ENCODE measurements around the gene PKP1.
"Not testable (repeated sequence)": the region's sequence is repeated elsewhere in the genome, so short reads cannot be mapped to it uniquely, and the experiment has no call there.

The PKP1 gene, protein sequence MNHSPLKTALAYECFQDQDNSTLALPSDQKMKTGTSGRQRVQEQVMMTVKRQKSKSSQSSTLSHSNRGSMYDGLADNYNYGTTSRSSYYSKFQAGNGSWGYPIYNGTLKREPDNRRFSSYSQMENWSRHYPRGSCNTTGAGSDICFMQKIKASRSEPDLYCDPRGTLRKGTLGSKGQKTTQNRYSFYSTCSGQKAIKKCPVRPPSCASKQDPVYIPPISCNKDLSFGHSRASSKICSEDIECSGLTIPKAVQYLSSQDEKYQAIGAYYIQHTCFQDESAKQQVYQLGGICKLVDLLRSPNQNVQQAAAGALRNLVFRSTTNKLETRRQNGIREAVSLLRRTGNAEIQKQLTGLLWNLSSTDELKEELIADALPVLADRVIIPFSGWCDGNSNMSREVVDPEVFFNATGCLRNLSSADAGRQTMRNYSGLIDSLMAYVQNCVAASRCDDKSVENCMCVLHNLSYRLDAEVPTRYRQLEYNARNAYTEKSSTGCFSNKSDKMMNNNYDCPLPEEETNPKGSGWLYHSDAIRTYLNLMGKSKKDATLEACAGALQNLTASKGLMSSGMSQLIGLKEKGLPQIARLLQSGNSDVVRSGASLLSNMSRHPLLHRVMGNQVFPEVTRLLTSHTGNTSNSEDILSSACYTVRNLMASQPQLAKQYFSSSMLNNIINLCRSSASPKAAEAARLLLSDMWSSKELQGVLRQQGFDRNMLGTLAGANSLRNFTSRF

GRCh38 chr1:201282931-201283829, at the start of gene PKP1:
Gene PKP1 (plus strand): TSS chr1:201283506. CDS start chr1:201283703, 197 bp downstream.
- no peak for DNase-seq

GRCh38 chr1:201239646-201240045, 43.7 kb upstream of the PKP1 start:
- not testable (repeated sequence) for DNase-seq

DNA sequence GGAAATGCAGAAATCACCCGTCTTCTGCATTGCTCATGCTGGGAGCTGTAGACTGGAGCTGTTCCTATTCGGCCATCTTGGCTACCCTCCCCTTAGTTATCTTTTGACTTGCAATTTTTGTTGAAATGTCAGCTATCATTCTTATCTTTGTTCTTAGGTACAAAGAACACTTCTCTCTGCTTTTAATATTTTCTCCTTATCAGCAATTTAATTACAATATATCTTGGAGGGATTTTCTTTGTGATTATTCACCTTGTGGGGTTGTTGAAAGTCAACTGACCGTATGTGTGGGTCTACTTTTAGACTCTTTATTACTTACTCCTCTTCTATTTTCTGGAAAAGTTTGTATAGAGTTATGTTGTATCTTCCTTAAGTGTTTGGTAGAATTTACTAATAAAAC, 43.1 kb upstream of the PKP1 start:
- DNase-seq: no peak

DNA sequence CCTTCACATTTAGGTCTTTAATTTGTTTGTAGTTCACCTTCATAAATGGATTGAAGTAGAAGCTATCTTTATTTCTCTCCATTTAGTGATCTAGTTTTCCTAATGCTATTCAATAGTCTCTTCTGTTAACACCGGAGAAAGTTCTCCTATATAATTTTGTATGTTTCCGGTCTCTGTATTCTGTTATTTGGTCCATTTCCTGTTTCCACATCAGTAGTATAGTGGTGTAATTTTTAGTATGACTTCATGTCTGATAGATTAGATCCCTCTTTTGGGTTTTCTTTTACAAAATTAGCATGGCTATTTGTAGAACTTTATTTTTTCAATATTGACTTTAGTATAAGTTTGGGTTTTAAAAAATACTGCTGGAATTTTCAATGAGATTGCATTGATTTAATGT, 41.6 kb upstream of the PKP1 start:
- DNase-seq: no peak

DNA sequence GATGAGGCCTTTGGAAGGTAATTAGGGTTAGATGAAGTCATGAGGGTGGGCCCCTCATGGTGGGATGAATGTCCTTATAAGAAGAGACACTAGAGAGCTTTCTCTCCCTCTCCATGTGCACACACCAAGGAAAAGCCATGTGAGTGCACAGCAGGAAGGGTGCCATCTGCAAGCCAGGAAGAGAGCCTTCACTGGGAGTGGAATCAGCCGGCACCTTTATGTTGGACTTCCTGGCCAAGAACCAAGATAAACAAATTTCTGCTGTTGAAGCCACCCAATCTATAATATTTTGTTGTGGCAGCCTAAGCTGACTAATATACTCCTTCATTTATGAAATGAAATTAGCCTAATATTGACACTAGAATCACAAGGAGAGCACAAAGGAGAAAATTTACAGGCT, 38.2 kb upstream of the PKP1 start:
- DNase-seq: no peak

- DNase-seq: no peak
Observed at GRCh38 chr1:201248721-201249559, 34.4 kb upstream of the PKP1 start.

DNA sequence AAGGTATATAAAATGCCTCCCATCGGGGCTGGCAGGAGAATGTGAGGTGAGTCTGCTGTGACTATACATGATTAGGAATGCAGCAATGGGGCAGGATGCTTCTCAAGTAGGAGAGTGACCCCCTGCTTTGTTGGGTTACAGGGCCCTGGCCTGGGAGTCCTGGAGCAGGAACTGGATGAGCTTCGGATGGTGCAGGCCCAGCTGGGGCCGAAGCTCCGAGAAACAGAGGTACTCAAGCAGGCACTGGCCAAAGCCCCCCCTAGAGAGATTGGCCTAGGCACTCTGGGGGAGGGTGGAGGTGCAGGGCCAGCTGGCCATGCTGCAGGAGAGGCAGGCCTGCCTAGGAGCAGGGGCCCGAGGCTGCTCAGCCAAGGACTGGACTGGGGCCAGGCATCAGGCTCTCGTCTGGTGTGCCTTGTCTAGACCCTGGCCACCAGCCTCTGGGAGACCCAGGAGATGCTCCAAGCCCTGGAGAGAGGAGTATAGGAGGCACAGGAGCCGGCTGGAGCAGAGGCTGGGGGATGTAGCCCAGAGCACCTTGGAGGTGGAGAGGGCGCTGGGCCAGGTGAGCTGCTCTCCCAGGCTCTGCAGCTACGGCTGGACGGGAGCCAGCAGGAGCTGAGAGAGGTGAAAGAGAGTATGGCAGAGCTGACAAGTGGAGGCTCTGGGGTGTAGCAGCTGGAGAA, 32.8 kb upstream of the PKP1 start:
- no peak for DNase-seq

- no peak for DNase-seq
Observed at GRCh38 chr1:201251411-201251810, 31.9 kb upstream of the PKP1 start.

DNA sequence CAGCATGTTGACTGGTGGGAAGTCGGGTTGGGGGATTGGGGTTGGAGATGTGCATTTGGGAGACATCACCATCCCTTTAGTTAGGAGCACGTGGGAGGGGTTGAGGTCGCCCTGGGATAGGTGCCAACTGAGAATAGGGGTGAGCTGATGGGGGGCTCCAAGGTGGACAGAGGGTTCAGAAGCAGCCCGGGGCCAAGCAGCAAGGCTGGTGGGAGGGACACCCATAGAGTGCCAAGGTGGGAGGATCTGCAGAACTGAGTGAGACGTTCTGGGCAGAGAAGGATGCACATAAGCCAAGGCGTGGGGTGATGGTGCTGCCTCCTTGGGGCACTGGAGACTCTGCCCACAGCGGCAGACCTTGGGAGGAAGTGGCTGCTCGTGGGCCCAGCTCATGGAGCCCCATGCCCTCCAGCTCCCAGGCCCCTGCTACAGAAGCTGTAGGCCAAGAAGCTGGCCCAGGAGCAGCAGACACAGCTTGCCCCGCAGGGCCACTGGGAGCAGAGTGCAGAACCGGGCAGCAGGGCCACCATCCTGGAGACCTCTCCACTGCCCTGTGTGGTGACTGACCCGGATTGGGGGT, 31.4 kb upstream of the PKP1 start:
- no peak for DNase-seq

GRCh38 chr1:201252944-201253371, 30.3 kb upstream of the PKP1 start:
- no peak for DNase-seq

GRCh38 chr1:201253411-201253810, 29.9 kb upstream of the PKP1 start:
- no peak for DNase-seq

GRCh38 chr1:201253906-201254624, 29.2 kb upstream of the PKP1 start:
- DNase-seq: no peak

- no peak for DNase-seq
Observed at GRCh38 chr1:201254625-201255478, 28.5 kb upstream of the PKP1 start.

- no peak for DNase-seq
Observed at GRCh38 chr1:201255479-201256362, 27.6 kb upstream of the PKP1 start.

- not testable (repeated sequence) for DNase-seq
Observed at GRCh38 chr1:201258132-201258531, 25.2 kb upstream of the PKP1 start.

- no peak for DNase-seq
Observed at GRCh38 chr1:201258763-201259230, 24.5 kb upstream of the PKP1 start.

DNA sequence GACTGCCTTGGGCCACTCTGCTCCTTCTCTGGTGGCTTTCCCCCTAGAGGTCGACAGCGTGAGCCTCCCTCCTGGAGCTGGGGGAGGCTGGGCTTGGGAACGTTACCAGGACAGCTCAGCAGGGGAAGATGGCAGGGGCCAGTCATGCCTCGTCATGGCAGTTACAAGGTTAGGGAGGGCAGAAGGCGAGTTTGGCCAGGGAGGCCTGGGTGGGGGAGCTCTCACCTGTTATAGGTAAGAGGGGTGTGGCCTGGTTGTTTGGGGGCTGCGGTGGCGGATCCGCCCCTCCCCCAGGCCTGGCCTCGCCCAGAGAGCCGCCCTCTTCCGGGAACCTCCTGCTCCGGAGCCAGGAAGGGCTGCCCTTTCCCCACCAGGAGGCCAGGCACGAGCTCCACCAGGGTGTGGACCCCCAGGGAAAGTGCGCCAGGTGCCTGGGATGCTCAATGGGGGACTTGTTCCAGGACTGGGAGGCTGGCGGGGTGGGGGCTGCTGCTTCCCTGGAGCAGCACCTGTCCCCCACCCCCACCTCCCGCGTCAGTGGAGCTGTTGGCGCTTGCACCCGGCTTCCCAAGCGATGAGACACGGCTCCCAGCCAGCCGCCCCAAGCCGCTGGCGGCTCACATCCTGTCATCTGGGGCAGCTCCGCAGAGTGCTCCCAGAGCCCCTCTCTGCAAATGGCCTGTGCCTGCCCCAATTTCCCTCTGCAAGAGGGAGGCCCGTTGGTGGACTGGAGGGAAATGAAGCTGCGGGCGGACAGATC, 23.6 kb upstream of the PKP1 start:
- no peak for DNase-seq

DNA sequence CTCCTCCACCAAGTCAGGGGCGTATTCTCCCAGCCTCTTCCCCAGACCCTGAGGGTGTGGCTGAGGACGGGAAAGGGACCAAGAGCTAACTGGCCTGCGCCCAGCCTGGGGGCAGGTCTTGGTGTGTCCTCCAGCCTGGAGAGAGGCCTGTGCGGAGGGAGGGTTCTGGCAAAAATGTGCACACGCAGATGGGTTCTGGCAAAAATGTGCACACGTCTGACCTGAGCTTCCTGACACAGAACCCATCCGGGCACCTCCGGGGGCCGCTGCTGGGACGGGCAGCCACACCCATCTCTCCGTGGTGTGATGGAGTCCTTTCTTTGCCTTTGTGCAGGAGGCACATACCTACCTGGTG, 23.1 kb upstream of the PKP1 start:
- no peak for DNase-seq
